HepG2 (cell line): Measurements from ENCODE around the gene FXR2. TPM values are rescaled to one million over a fixed set of nuclear protein-coding genes. Genes with fewer than 3 reads are reported as not detected.

Experiments used
- CBX1 ChIP-seq: IDR thresholded peaks from one replicate; pipeline ENCODE4 v1.6.1; 2016; ENCODE audit warnings: antibody characterized with exemption, low read depth
- GABPB1 ChIP-seq: IDR thresholded peaks from 2 replicates; pipeline ENCODE4 v1.6.1; 2016; ENCODE audit warnings: mild to moderate bottlenecking, missing genetic modification reagents, moderate library complexity, missing compliant biosample characterization
- KDM2A ChIP-seq: sonication (generic); formaldehyde crosslinking; IDR thresholded peaks from 2 replicates; pipeline ENCODE4 v1.4.0; 2020; ENCODE audit warnings: low read depth, missing genetic modification reagents, borderline replicate concordance
- LCORL ChIP-seq, 2 experiments: fragments of 450-650 bp in 1 of 2; sonication (generic) in 1 of 2; formaldehyde crosslinking in 1 of 2; IDR thresholded peaks; 2 replicates each; pipeline versions ENCODE4 v1.5.0 to v1.6.1; 2017 to 2020; ENCODE audit warnings: antibody characterized with exemption in 1 of 2, missing genetic modification reagents in 1 of 2
- NFE2L1 ChIP-seq: sonication (generic); formaldehyde crosslinking; IDR thresholded peaks from 2 replicates; pipeline ENCODE4 v1.4.0; 2020; ENCODE audit warnings: missing genetic modification reagents, mild to moderate bottlenecking, borderline replicate concordance
- NR2F2 ChIP-seq: IDR thresholded peaks from 2 replicates; pipeline ENCODE4 v1.6.1; 2012; ENCODE audit warnings: low read depth, inconsistent platforms, borderline replicate concordance
- PAX8 ChIP-seq: sonication (generic); formaldehyde crosslinking; IDR thresholded peaks from 2 replicates; pipeline ENCODE4 v1.8.0; 2022; ENCODE audit warnings: mild to moderate bottlenecking, missing genetic modification reagents, borderline replicate concordance
- RBAK ChIP-seq: sonication (generic); formaldehyde crosslinking; IDR thresholded peaks from 2 replicates; pipeline ENCODE4 v1.5.1; 2020; ENCODE audit warnings: mild to moderate bottlenecking, missing genetic modification reagents
- ZNF12 ChIP-seq: sonication (generic); formaldehyde crosslinking; IDR thresholded peaks from 2 replicates; pipeline ENCODE4 v1.5.0; 2020; ENCODE audit warnings: missing genetic modification reagents
- ZNF441 ChIP-seq: sonication (generic); formaldehyde crosslinking; IDR thresholded peaks from 2 replicates; pipeline ENCODE4 v1.7.0; 2021; ENCODE audit warnings: missing genetic modification reagents, borderline replicate concordance
- ZSCAN31 ChIP-seq: sonication (generic); formaldehyde crosslinking; IDR thresholded peaks from 2 replicates; pipeline ENCODE4 v1.5.0; 2020; ENCODE audit warnings: low read depth, mild to moderate bottlenecking, missing genetic modification reagents
- polyA plus RNA-seq, 8 experiments: library from polyadenylated mRNA; depleted of rRNA in 3 of 8; stranded (reverse) in 7 of 8; unstranded in 1 of 8; fragments of >200 nt; fragmentation: Illumina TruSeq in 4 of 8; extraction: Trizol in 4 of 8; gene quantifications; 2 replicates each; pipeline versions ENCODE4 v1.2.1 to v1.2.3, GENCODE V29; 2011 to 2016; ENCODE audit warnings: low read depth in 4 of 8, missing spikeins in 1 of 8, mixed read lengths in 1 of 8; ENCODE audit not compliant: insufficient read depth in 1 of 8
- total RNA-seq, 5 experiments: library from RNA; depleted of rRNA; stranded (reverse); fragments of >200 nt; fragmentation: Illumina TruSeq; extraction: Trizol; gene quantifications; 2 replicates each; pipeline ENCODE4 v1.2.3, GENCODE V29; 2016; ENCODE audit warnings: low read depth in 1 of 5
- TF ChIP-seq, protein P1 (sequence below): sonication (generic); formaldehyde crosslinking; IDR thresholded peaks from 2 replicates; pipeline ENCODE4 v1.4.0; 2020; ENCODE audit warnings: missing genetic modification reagents
- TF ChIP-seq, protein P2 (sequence below): sonication (generic); formaldehyde crosslinking; IDR thresholded peaks from 2 replicates; pipeline ENCODE4 v1.9.0; 2022; ENCODE audit warnings: low read depth, missing genetic modification reagents
- TF ChIP-seq, protein P3 (sequence below): sonication (generic); formaldehyde crosslinking; IDR thresholded peaks from 2 replicates; pipeline ENCODE4 v1.8.0; 2022; ENCODE audit warnings: mild to moderate bottlenecking, missing genetic modification reagents, moderate library complexity
- TF ChIP-seq, protein P4 (sequence below): sonication (generic); formaldehyde crosslinking; IDR thresholded peaks from 2 replicates; pipeline ENCODE4 v1.5.1; 2020; ENCODE audit warnings: mild to moderate bottlenecking, missing genetic modification reagents, moderate library complexity
- TF ChIP-seq, protein P5 (sequence below): sonication (generic); formaldehyde crosslinking; IDR thresholded peaks from 2 replicates; pipeline ENCODE4 v1.8.1; 2023; ENCODE audit warnings: mild to moderate bottlenecking, moderate library complexity, missing genetic modification reagents
- TF ChIP-seq, protein P6 (sequence below): sonication (generic); formaldehyde crosslinking; IDR thresholded peaks from 2 replicates; pipeline ENCODE4 v1.5.1; 2020; ENCODE audit warnings: mild to moderate bottlenecking, moderate library complexity, missing genetic modification reagents

FXR2 gene
- total and polyA plus RNA-seq, 2 of the 13 experiments (the other 11 are each of a cell fraction or from before 2014, with no cell fraction given): 20.9 to 24.4 TPM

DNA sequence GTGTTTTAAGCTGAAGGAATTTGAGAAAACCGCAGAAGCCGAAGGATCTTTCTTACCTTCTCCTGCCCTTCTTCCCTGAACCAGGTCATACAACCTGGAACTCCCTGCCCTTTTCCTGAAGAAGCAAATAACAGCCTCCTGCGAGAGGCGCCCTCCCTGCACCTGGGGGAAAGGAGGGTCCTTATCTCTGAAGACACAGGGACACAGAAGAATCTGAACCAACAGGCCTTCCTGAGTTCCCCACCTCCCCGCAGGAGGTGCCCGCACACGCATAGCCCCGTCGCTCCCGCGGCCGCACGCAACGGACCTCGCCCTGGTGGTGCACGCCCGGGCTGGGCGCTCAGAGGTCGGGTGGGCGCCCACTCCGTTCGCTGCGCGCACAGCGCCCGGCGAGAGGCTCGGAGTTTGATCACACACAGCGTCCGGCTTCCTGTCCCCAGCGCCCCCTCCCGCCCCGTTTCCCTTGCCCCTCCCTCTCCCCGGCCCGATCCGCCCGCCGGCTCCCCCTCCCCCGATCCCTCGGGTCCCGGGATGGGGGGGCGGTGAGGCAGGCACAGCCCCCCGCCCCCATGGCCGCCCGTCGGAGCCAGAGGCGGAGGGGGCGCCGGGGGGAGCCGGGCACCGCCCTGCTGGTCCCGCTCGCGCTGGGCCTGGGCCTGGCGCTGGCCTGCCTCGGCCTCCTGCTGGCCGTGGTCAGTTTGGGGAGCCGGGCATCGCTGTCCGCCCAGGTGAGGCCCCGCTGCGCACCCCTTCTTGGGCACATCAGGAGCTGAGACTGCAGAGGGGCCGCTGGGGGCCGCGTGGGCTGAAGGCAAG lies 65.9 kb downstream of the FXR2 start, which contains the start of gene TNFSF12 (continued):
- TF ChIP-seq ZNF12 (no peak), GABPB1 (CRISPR knock-in tag) (peak; percentile 62; the same call in 1 of the 2 replicates), NR2F2 (no peak), RBAK (no peak), KDM2A (peak; percentile 47; the same call in 1 of the 2 replicates), NFE2L1 (CRISPR knock-in tag) (no peak), ZNF441 (CRISPR knock-in tag) (0 out of 2 replicates have a peak, but pooled peaks have one; percentile 33), CBX1 (no peak), LCORL (IDR thresholded peaks at IDR 0.05) (no peak), LCORL (CRISPR knock-in tag; IDR thresholded peaks at IDR 0.05) (peak; percentile 43; the same call in 1 of the 2 replicates), ZSCAN31 (CRISPR knock-in tag) (peak; percentile 53; the same call in 1 of the 2 replicates), PAX8 (CRISPR knock-in tag) (0 out of 2 replicates have a peak, but pooled peaks have one; percentile 57)
- TF ChIP-seq, protein P1, sequence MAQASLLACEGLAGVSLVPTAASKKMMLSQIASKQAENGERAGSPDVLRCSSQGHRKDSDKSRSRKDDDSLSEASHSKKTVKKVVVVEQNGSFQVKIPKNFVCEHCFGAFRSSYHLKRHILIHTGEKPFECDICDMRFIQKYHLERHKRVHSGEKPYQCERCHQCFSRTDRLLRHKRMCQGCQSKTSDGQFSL: peak; percentile 23; the same call in 1 of the 2 replicates
- TF ChIP-seq, protein P2, sequence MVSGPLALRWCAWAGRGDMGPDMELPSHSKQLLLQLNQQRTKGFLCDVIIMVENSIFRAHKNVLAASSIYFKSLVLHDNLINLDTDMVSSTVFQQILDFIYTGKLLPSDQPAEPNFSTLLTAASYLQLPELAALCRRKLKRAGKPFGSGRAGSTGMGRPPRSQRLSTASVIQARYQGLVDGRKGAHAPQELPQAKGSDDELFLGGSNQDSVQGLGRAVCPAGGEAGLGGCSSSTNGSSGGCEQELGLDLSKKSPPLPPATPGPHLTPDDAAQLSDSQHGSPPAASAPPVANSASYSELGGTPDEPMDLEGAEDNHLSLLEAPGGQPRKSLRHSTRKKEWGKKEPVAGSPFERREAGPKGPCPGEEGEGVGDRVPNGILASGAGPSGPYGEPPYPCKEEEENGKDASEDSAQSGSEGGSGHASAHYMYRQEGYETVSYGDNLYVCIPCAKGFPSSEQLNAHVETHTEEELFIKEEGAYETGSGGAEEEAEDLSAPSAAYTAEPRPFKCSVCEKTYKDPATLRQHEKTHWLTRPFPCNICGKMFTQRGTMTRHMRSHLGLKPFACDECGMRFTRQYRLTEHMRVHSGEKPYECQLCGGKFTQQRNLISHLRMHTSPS (CRISPR knock-in tag): no peak
- TF ChIP-seq, protein P3, sequence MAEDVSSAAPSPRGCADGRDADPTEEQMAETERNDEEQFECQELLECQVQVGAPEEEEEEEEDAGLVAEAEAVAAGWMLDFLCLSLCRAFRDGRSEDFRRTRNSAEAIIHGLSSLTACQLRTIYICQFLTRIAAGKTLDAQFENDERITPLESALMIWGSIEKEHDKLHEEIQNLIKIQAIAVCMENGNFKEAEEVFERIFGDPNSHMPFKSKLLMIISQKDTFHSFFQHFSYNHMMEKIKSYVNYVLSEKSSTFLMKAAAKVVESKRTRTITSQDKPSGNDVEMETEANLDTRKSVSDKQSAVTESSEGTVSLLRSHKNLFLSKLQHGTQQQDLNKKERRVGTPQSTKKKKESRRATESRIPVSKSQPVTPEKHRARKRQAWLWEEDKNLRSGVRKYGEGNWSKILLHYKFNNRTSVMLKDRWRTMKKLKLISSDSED: no peak
- TF ChIP-seq, protein P4, sequence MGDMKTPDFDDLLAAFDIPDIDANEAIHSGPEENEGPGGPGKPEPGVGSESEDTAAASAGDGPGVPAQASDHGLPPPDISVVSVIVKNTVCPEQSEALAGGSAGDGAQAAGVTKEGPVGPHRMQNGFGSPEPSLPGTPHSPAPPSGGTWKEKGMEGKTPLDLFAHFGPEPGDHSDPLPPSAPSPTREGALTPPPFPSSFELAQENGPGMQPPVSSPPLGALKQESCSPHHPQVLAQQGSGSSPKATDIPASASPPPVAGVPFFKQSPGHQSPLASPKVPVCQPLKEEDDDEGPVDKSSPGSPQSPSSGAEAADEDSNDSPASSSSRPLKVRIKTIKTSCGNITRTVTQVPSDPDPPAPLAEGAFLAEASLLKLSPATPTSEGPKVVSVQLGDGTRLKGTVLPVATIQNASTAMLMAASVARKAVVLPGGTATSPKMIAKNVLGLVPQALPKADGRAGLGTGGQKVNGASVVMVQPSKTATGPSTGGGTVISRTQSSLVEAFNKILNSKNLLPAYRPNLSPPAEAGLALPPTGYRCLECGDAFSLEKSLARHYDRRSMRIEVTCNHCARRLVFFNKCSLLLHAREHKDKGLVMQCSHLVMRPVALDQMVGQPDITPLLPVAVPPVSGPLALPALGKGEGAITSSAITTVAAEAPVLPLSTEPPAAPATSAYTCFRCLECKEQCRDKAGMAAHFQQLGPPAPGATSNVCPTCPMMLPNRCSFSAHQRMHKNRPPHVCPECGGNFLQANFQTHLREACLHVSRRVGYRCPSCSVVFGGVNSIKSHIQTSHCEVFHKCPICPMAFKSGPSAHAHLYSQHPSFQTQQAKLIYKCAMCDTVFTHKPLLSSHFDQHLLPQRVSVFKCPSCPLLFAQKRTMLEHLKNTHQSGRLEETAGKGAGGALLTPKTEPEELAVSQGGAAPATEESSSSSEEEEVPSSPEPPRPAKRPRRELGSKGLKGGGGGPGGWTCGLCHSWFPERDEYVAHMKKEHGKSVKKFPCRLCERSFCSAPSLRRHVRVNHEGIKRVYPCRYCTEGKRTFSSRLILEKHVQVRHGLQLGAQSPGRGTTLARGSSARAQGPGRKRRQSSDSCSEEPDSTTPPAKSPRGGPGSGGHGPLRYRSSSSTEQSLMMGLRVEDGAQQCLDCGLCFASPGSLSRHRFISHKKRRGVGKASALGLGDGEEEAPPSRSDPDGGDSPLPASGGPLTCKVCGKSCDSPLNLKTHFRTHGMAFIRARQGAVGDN (CRISPR knock-in tag): peak; percentile 68
- TF ChIP-seq, protein P5, sequence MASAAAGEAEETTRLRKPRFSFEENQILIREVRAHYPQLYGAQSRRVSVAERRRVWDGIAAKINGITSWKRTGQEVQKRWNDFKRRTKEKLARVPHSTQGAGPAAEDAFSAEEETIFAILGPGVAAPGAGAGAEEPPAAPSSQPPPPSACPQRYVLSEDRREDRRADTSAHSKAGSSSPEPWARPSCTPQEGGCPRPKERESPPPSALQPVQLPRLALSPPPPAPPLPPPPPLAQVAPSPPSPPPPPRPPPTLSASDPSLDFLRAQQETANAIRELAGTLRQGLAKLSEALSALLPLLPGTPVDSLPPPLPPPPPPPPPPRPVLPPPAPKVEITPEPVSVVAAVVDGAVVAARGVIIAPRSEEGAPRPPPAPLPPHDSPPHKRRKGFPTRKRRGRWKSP (CRISPR knock-in tag): 0 out of 2 replicates have a peak, but pooled peaks have one; percentile 53
- TF ChIP-seq, protein P6, sequence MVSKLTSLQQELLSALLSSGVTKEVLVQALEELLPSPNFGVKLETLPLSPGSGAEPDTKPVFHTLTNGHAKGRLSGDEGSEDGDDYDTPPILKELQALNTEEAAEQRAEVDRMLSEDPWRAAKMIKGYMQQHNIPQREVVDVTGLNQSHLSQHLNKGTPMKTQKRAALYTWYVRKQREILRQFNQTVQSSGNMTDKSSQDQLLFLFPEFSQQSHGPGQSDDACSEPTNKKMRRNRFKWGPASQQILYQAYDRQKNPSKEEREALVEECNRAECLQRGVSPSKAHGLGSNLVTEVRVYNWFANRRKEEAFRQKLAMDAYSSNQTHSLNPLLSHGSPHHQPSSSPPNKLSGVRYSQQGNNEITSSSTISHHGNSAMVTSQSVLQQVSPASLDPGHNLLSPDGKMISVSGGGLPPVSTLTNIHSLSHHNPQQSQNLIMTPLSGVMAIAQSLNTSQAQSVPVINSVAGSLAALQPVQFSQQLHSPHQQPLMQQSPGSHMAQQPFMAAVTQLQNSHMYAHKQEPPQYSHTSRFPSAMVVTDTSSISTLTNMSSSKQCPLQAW: no peak
